H1 (cell line): ENCODE data around the gene HTRA1. TPM values are rescaled to one million over a fixed set of nuclear protein-coding genes. Genes with fewer than 3 reads are reported as not detected.

ENCODE experiments used
- CTCF ChIA-PET: fragments of 300-600 bp; sonication (Branson Sonifier 250); formaldehyde crosslinking; loops from one replicate; lab custom pipeline; 2021; ENCODE audit not compliant: partially characterized antibody; lab: Charles Lee
- POLR2A ChIA-PET: fragments of 300-600 bp; sonication (Branson Sonifier 250); formaldehyde crosslinking; loops from one replicate; lab custom pipeline; 2021; ENCODE audit warnings: inconsistent platforms; ENCODE audit not compliant: partially characterized antibody; lab: Charles Lee
- DNase-seq, 2 experiments: peaks; one replicate each; pipeline versions ENCODE4 v3.0.0 to v3.0.0-alpha.2; 2010 to 2022; ENCODE audit warnings: low spot score in 2 of 2, low read depth in 1 of 2, mixed read lengths in 1 of 2
- FAIRE-seq: peaks from 2 replicates; lab custom pipeline; 2011; peaks lifted over from hg19 to GRCh38; lab: Jason Lieb, UNC
- H2AFZ ChIP-seq: 2 replicates; pipeline ENCODE4 v1.8.1; 2012; ENCODE audit warnings: low read length, inconsistent platforms
- H2AK5ac ChIP-seq: 2 replicates; pipeline ENCODE4 v1.6.1; 2013; ENCODE audit warnings: low read depth, low read length
- H2BK120ac ChIP-seq: replicated peaks from 2 replicates; pipeline ENCODE3; 2013; ENCODE audit warnings: low read depth, low read length, inconsistent platforms
- H2BK12ac ChIP-seq: 2 replicates; pipeline ENCODE4 v1.6.1; 2013; ENCODE audit warnings: low read depth, low read length
- H2BK15ac ChIP-seq: 2 replicates; pipeline ENCODE4 v1.6.1; 2013; ENCODE audit warnings: low read length
- H2BK20ac ChIP-seq: 2 replicates; pipeline ENCODE4 v1.6.1; 2013; ENCODE audit warnings: low read length
- H2BK5ac ChIP-seq: 2 replicates; pipeline ENCODE4 v1.6.1; 2013; ENCODE audit warnings: low read depth, low read length
- H3K14ac ChIP-seq: 2 replicates; pipeline ENCODE4 v1.6.1; 2013; ENCODE audit warnings: inconsistent platforms; ENCODE audit not compliant: insufficient read length
- H3K18ac ChIP-seq: 2 replicates; pipeline ENCODE4 v1.6.1; 2013; ENCODE audit warnings: low read length; ENCODE audit errors: extremely low read depth
- H3K23ac ChIP-seq: 2 replicates; pipeline ENCODE4 v1.6.1; 2013; ENCODE audit warnings: inconsistent platforms; ENCODE audit not compliant: insufficient read length
- H3K23me2 ChIP-seq: 2 replicates; pipeline ENCODE4 v1.6.1; 2013; ENCODE audit warnings: low read depth, low read length
- H3K27ac ChIP-seq: 2 replicates; pipeline ENCODE4 v1.6.1; 2011; ENCODE audit warnings: low read depth, low read length, inconsistent platforms
- H3K27me3 ChIP-seq, 4 experiments: replicated peaks in 1 of 4; 1 replicate in 1 of 4; 2 replicates in 3 of 4; pipeline versions ENCODE4 v1.6.1 to v1.8.1; 2011 to 2013; ENCODE audit warnings: low read length in 3 of 4, mild to moderate bottlenecking in 3 of 4, inconsistent platforms in 2 of 4, mixed read lengths in 2 of 4, moderate library complexity in 1 of 4; ENCODE audit not compliant: control insufficient read depth in 3 of 4, insufficient read depth in 3 of 4; ENCODE audit errors: extremely low read depth in 1 of 4
- H3K36me3 ChIP-seq, 4 experiments: 2 replicates each; pipeline versions ENCODE4 v1.6.1 to v1.8.1; 2011 to 2013; ENCODE audit warnings: mild to moderate bottlenecking in 4 of 4, low read length in 3 of 4, moderate library complexity in 2 of 4, control low read depth in 1 of 4, inconsistent platforms in 1 of 4; ENCODE audit not compliant: insufficient read depth in 4 of 4, control insufficient read depth in 2 of 4
- H3K4ac ChIP-seq: replicated peaks from 2 replicates; pipeline ENCODE3; 2013; ENCODE audit warnings: low read length, low read depth, mixed read lengths, inconsistent platforms; ENCODE audit not compliant: insufficient read length
- H3K4me1 ChIP-seq, 4 experiments: replicated peaks in 1 of 4; 1 replicate in 1 of 4; 2 replicates in 3 of 4; pipeline versions ENCODE4 v1.6.1 to v1.8.1; 2011 to 2013; ENCODE audit warnings: low read length in 3 of 4, inconsistent platforms in 2 of 4, mixed read lengths in 1 of 4; ENCODE audit not compliant: insufficient read depth in 4 of 4, control insufficient read depth in 3 of 4
- H3K4me2 ChIP-seq, 2 experiments: 2 replicates each; pipeline versions ENCODE4 v1.6.1 to v1.8.1; 2011 to 2013; ENCODE audit warnings: low read depth in 2 of 2, low read length in 2 of 2, control low read depth in 1 of 2, inconsistent platforms in 1 of 2, mild to moderate bottlenecking in 1 of 2; ENCODE audit not compliant: insufficient read depth in 1 of 2
- H3K4me3 ChIP-seq, 4 experiments: fragments of 200-600, 300-600 bp in 1 of 4; sonication (generic), shearing (Covaris generic), sonication (Bioruptor Twin) in 1 of 4; 2 replicates each; pipeline versions ENCODE4 v1.5.1 to v1.8.1; 2011 to 2016; ENCODE audit warnings: low read length in 4 of 4, low read depth in 3 of 4, control low read depth in 2 of 4, inconsistent platforms in 2 of 4, mild to moderate bottlenecking in 2 of 4, mixed read lengths in 1 of 4, moderate library complexity in 1 of 4; ENCODE audit not compliant: insufficient read depth in 2 of 4; ENCODE audit errors: extremely low read depth in 1 of 4
- H3K56ac ChIP-seq: replicated peaks from 2 replicates; pipeline ENCODE3; 2013; ENCODE audit warnings: low read depth, mild to moderate bottlenecking, mixed read lengths, low read length, inconsistent platforms; ENCODE audit not compliant: insufficient read length
- H3K79me1 ChIP-seq: 2 replicates; pipeline ENCODE4 v1.6.1; 2013; ENCODE audit warnings: low read depth, low read length, control low read depth
- H3K79me2 ChIP-seq, 2 experiments: 2 replicates each; pipeline versions ENCODE4 v1.6.1 to v1.8.1; 2012 to 2013; ENCODE audit warnings: low read length in 2 of 2, mild to moderate bottlenecking in 2 of 2, inconsistent platforms in 1 of 2; ENCODE audit not compliant: insufficient read depth in 2 of 2, control insufficient read depth in 1 of 2
- H3K9ac ChIP-seq, 4 experiments: replicated peaks in 1 of 4; 1 replicate in 1 of 4; 2 replicates in 3 of 4; pipeline versions ENCODE4 v1.6.1 to v1.8.1; 2011 to 2013; ENCODE audit warnings: low read depth in 3 of 4, low read length in 3 of 4, control low read depth in 2 of 4, mild to moderate bottlenecking in 2 of 4, moderate library complexity in 2 of 4, inconsistent platforms in 1 of 4; ENCODE audit errors: extremely low read depth in 1 of 4
- H3K9me3 ChIP-seq, 2 experiments: 2 replicates each; pipeline versions ENCODE4 v1.6.1 to v1.8.1; 2012 to 2013; ENCODE audit warnings: mild to moderate bottlenecking in 2 of 2, moderate library complexity in 2 of 2, control low read depth in 1 of 2, inconsistent platforms in 1 of 2, low read depth in 1 of 2, low read length in 1 of 2, mixed read lengths in 1 of 2; ENCODE audit not compliant: insufficient read depth in 2 of 2
- H4K20me1 ChIP-seq, 2 experiments: replicated peaks in 1 of 2; 2 replicates each; pipeline versions ENCODE3 to v1.8.1; 2011 to 2013; ENCODE audit warnings: inconsistent platforms in 2 of 2, low read length in 2 of 2, mild to moderate bottlenecking in 1 of 2; ENCODE audit not compliant: insufficient read depth in 2 of 2, control insufficient read depth in 1 of 2
- H4K5ac ChIP-seq: 2 replicates; pipeline ENCODE4 v1.6.1; 2013; ENCODE audit warnings: low read length, low read depth, mixed read lengths, inconsistent platforms; ENCODE audit not compliant: insufficient read length
- H4K8ac ChIP-seq: 2 replicates; pipeline ENCODE4 v1.8.0; 2013; ENCODE audit warnings: mild to moderate bottlenecking, moderate library complexity, low read length, inconsistent platforms; ENCODE audit not compliant: insufficient read depth; ENCODE audit errors: extremely low read depth
- H4K91ac ChIP-seq: replicated peaks from 2 replicates; pipeline ENCODE3; 2013; ENCODE audit warnings: low read length, mixed read lengths, inconsistent platforms; ENCODE audit not compliant: insufficient read length
- BACH1 ChIP-seq: IDR thresholded peaks from 2 replicates; pipeline ENCODE4 v1.6.1; 2012; ENCODE audit warnings: low read length, improper control_type of control experiment
- BRCA1 ChIP-seq: IDR thresholded peaks from 2 replicates; pipeline ENCODE4 v1.6.1; 2012; ENCODE audit warnings: low read depth, low read length, improper control_type of control experiment
- CHD2 ChIP-seq: IDR thresholded peaks from 2 replicates; pipeline ENCODE4 v1.6.1; 2012; ENCODE audit warnings: low read length, improper control_type of control experiment
- CREB1 ChIP-seq: IDR thresholded peaks from 2 replicates; pipeline ENCODE4 v1.6.1; 2012; ENCODE audit warnings: inconsistent platforms
- CTBP2 ChIP-seq: IDR thresholded peaks from 2 replicates; pipeline ENCODE4 v1.7.0; 2011; ENCODE audit warnings: borderline replicate concordance, mild to moderate bottlenecking, moderate library complexity, mixed read lengths, low read length; ENCODE audit not compliant: insufficient read depth, insufficient read length
- JUN ChIP-seq: IDR thresholded peaks from 2 replicates; pipeline ENCODE4 v1.6.1; 2011; ENCODE audit warnings: low read depth, mild to moderate bottlenecking, improper control_type of control experiment, low read length
- JUND ChIP-seq: IDR thresholded peaks from 2 replicates; pipeline ENCODE4 v1.6.1; 2011; ENCODE audit warnings: mild to moderate bottlenecking, improper control_type of control experiment, low read length
- NRF1 ChIP-seq: IDR thresholded peaks from 2 replicates; pipeline ENCODE4 v1.6.1; 2011; ENCODE audit warnings: mild to moderate bottlenecking, low read depth, low read length, improper control_type of control experiment
- POLR2A ChIP-seq, 2 experiments: IDR thresholded peaks; 1 replicate in 1 of 2; 2 replicates in 1 of 2; pipeline ENCODE4 v1.6.1; 2011; ENCODE audit warnings: low read depth in 2 of 2, low read length in 2 of 2, mild to moderate bottlenecking in 2 of 2; ENCODE audit errors: control extremely low read depth in 1 of 2
- SAP30 ChIP-seq: fragments of 300-600 bp; sonication (generic); IDR thresholded peaks from 2 replicates; pipeline ENCODE4 v1.7.1; 2012; ENCODE audit warnings: low read length, moderate library complexity, mild to moderate bottlenecking, inconsistent platforms; ENCODE audit not compliant: insufficient read depth, insufficient replicate concordance
- SIN3A ChIP-seq, 2 experiments: IDR thresholded peaks in 1 of 2; conservative IDR thresholded peaks in 1 of 2; 2 replicates each; pipeline ENCODE4 v1.6.1; 2011 to 2012; ENCODE audit warnings: low read length in 2 of 2, improper control_type of control experiment in 1 of 2, low read depth in 1 of 2, mild to moderate bottlenecking in 1 of 2
- SIX5 ChIP-seq: IDR thresholded peaks from 2 replicates; pipeline ENCODE4 v1.6.1; 2011; ENCODE audit warnings: mild to moderate bottlenecking, low read depth, low read length
- TBP ChIP-seq: IDR thresholded peaks from 2 replicates; pipeline ENCODE4 v1.6.1; 2011; ENCODE audit warnings: low read depth, low read length, improper control_type of control experiment
- TCF12 ChIP-seq: IDR thresholded peaks from 2 replicates; pipeline ENCODE4 v1.6.1; 2011; ENCODE audit warnings: low read depth, mild to moderate bottlenecking, low read length
- TEAD4 ChIP-seq: IDR thresholded peaks from 2 replicates; pipeline ENCODE4 v1.6.1; 2012; ENCODE audit warnings: low read depth, low read length, inconsistent platforms, mixed read lengths
- YY1 ChIP-seq: IDR thresholded peaks from 2 replicates; pipeline ENCODE4 v1.6.1; 2011; ENCODE audit warnings: low read depth, mild to moderate bottlenecking, low read length
- WGBS, 2 experiments: shearing (Covaris generic) in 1 of 2; methylation state at CpG; one replicate each; pipeline versions ENCODE4 v1.1.6 to v1.1.7; 2013 to 2015; ENCODE audit warnings: low lambda C conversion rate in 2 of 2, mixed read lengths in 2 of 2, inconsistent platforms in 1 of 2, low coverage in 1 of 2, missing lambda C conversion rate in 1 of 2; ENCODE audit not compliant: insufficient replicate concordance in 2 of 2, insufficient coverage in 1 of 2, insufficient read length in 1 of 2; ENCODE audit errors: extremely low coverage in 1 of 2, missing lambda C conversion rate in 1 of 2; 5-methylcytosine and 5-hydroxymethylcytosine counted together
- polyA plus RNA-seq, 7 experiments: library from polyadenylated mRNA; depleted of rRNA in 3 of 7; stranded (reverse) in 5 of 7; unstranded in 2 of 7; fragments of >200 nt in 5 of 7; fragments of 200-250 nt in 2 of 7; gene quantifications; 1 replicate in 5 of 7; 2 replicates in 1 of 7; 4 replicates in 1 of 7; pipeline versions ENCODE4 v1.2.1 to v1.2.3, GENCODE V29; 2011 to 2013; ENCODE audit warnings: missing spikeins in 2 of 7, mixed read lengths in 2 of 7
- total RNA-seq: library from RNA; stranded (reverse); fragmentation: NEBNext Ultra II Directional; extraction: Animal tissue kit (Norgen Biotek cat#: 25700); gene quantifications from 2 replicates; pipeline ENCODE4 v1.2.1, GENCODE V29; 2021

HTRA1 gene
- total and polyA plus RNA-seq, 2 of the 8 experiments (the other 6 are each of a cell fraction or from before 2014, with no cell fraction given), result 15.8 to 20.1 TPM

- Histone ChIP-seq H3K79me2 (no peaks in the 10 kb centered on the region), H3K79me1 (no peaks in the 10 kb centered on the region), H2AFZ (no peak overlapping the region), H2AK5ac (no peak overlapping the region), H3K27me3 (no peaks in the 10 kb centered on the region), H3K18ac (no peak overlapping the region), H3K27ac (no peak overlapping the region), H3K14ac (no peak overlapping the region), H3K4me3 (no peak overlapping the region), H2BK20ac (no peak overlapping the region), H3K56ac (no peak overlapping the region), H3K23me2 (no peaks in the 10 kb centered on the region), H4K91ac (no peak overlapping the region), H4K20me1 (no peaks in the 10 kb centered on the region), H2BK120ac (no peak overlapping the region), H3K36me3 (no peaks in the 10 kb centered on the region), H2BK12ac (no peak overlapping the region), H3K9me3 (no peaks in the 10 kb centered on the region), H2BK15ac (no peak overlapping the region), H3K4me2 (no peak overlapping the region), H3K4ac (no peak overlapping the region), H2BK5ac (no peak overlapping the region), H3K9ac (no peak overlapping the region), H3K23ac (no peak overlapping the region), H4K8ac (no peak overlapping the region), H4K5ac (no peak overlapping the region), H3K4me1 (peaks cover 0 to 4% (median 1%) of the 10 kb centered on the region in 4 experiments; a peak in 3 of 7 replicates)
- no peak for DNase-seq
- WGBS, 2 experiments, result 89% methylated on average over 3 of the region's 3 CpGs; no CpG with 5 or more reads in 1 of the 2 experiments
- ChIA-PET CTCF (interaction anchor here (1.2 to 6.3 kb wide), 2 partner anchors 11 to 12 kb away, joined by 3 to 63 read pairs; no protein-coding TSS in a partner anchor), POLR2A (interaction anchor here (0.6 kb wide), 1 partner anchor 87 kb away, joined by 3 read pairs; no protein-coding TSS in a partner anchor)
- FAIRE-seq, result no peak
- TF ChIP-seq YY1, result no peak
- TF ChIP-seq POLR2A (IDR thresholded peaks at IDR 0.05; ENCODE audit: control extremely low read depth in 1 of 2, low read depth in 2 of 2, low read length in 2 of 2), result no peak
- TF ChIP-seq SIX5, result no peak
- no peak for TF ChIP-seq SIN3A (conservative IDR thresholded peaks at IDR 0.05 in 1 of 2, IDR thresholded peaks at IDR 0.05 in 1 of 2; ENCODE audit: low read depth in 1 of 2, low read length in 2 of 2)
- no peak for TF ChIP-seq TCF12
- TF ChIP-seq JUND, result no peak
- no peak for TF ChIP-seq BRCA1
- no peak for TF ChIP-seq CREB1
- TF ChIP-seq TBP, result no peak
- TF ChIP-seq CHD2, result no peak
- no peak for TF ChIP-seq NRF1
- no peak for TF ChIP-seq SAP30
- TF ChIP-seq BACH1, result no peak
- TF ChIP-seq TEAD4, result no peak
- no peak for TF ChIP-seq CTBP2
- no peak for TF ChIP-seq JUN
These were observed 94.1 kb downstream of the HTRA1 start for GRCh38 chr10:122555442-122555841.
